UCSD-AML1 (cell line): ENCODE data around the gene EIF5B.

ENCODE experiments used
- DNase-seq: peaks from one replicate; lab custom pipeline; 2025; ENCODE audit not compliant: unreplicated experiment; lab: John Stamatoyannopoulos, UW

Gene EIF5B

GRCh38 chr2:99410276-99410675 lies 73.1 kb downstream of the EIF5B start:
- no peak for DNase-seq

- no peak for DNase-seq
Observed at GRCh38 chr2:99414566-99414965, 77.4 kb downstream of the EIF5B start.

GRCh38 chr2:99417396-99417795 lies 80.2 kb downstream of the EIF5B start:
- no peak for DNase-seq

GRCh38 chr2:99420031-99420430 lies 82.8 kb downstream of the EIF5B start:
- no peak for DNase-seq

GRCh38 chr2:99420751-99421299 lies 83.6 kb downstream of the EIF5B start:
- DNase-seq, result no peak

- DNase-seq, result no peak
Observed at GRCh38 chr2:99421469-99421868, 84.3 kb downstream of the EIF5B start.

- DNase-seq, result no peak
Observed at GRCh38 chr2:99422599-99422998, 85.4 kb downstream of the EIF5B start.

- DNase-seq, result no peak
Observed at GRCh38 chr2:99424371-99424770, 87.2 kb downstream of the EIF5B start.

- DNase-seq, result no peak
Observed at GRCh38 chr2:99425022-99425421, 87.8 kb downstream of the EIF5B start.

GRCh38 chr2:99430614-99431291 lies 93.6 kb downstream of the EIF5B start:
- DNase-seq, result no peak

GRCh38 chr2:99431587-99432275 lies 94.5 kb downstream of the EIF5B start:
- no peak for DNase-seq

GRCh38 chr2:99433340-99433739 lies 96.2 kb downstream of the EIF5B start:
- no peak for DNase-seq

GRCh38 chr2:99436874-99437273 lies 99.7 kb downstream of the EIF5B start:
- DNase-seq, result no peak

- DNase-seq, result no peak
Observed at GRCh38 chr2:99439971-99440505, 102.8 kb downstream of the EIF5B start.

- DNase-seq, result no peak
Observed at GRCh38 chr2:99442837-99443236, 105.6 kb downstream of the EIF5B start.

GRCh38 chr2:99444222-99444621 lies 107.0 kb downstream of the EIF5B start:
- DNase-seq, result no peak

GRCh38 chr2:99445065-99445464 lies 107.9 kb downstream of the EIF5B start:
- DNase-seq, result no peak

- DNase-seq, result no peak
Observed at GRCh38 chr2:99448556-99448955, 111.4 kb downstream of the EIF5B start.

- DNase-seq, result no peak
Observed at GRCh38 chr2:99450199-99450598, 113.0 kb downstream of the EIF5B start.
